Stimulated activated CD4-positive, alpha-beta T cell treated with anti-CD3 and anti-CD28 coated beads, Interleukin-1b, Interleukin-23, amount 100 ng/mL, for 48 hours (primary cell): ENCODE results near the gene TRPC5OS.

ENCODE experiments used
- DNase-seq: peaks from one replicate; pipeline ENCODE4 v3.0.0-alpha.2; 2020

The TRPC5OS gene

DNA sequence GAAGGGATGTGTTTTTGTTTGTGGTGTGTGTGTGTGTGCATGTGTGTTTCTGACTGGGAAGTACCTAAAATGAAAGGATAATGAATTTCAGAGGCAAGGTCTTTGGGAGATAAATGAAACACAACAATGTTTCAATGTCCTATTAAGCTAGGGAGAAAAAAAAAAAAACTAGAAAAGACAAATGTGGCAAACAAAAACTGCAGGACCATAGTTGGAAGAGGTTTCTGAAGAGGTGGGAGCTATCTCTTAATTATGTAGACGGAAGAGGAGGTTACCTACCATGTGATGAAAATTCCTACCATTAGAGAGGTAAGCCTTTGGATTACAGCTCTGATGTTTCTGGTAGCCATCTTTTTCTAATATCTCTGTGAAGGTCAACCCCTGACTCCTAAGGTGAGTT is at the start of gene TRPC5OS:
TRPC5OS (plus strand) TSS at position 301 of the 400 bp plus-strand sequence. CDS start 25,669 bp downstream, outside the sequence.
- no peak for DNase-seq

DNA sequence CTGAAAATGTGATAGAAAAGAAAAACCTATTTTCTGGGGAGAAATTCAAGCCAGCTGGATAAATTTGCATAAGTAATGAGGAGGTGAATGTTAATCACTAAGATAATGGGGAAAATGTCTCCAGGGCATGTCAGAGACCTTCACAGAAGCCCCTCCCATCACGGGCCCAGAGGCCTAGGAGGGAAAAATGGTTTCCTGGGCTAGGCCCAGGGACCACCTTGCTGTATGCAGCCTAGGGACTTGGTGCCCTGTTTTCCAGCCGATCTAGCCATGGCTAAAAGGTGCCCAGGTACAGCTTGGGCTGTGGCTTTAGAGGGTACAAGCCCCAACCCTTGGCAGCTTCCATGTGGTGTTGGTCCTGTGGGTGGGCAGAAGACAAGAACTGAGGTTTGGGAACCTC is 46.6 kb upstream of the TRPC5OS start:
- DNase-seq, result no peak

DNA sequence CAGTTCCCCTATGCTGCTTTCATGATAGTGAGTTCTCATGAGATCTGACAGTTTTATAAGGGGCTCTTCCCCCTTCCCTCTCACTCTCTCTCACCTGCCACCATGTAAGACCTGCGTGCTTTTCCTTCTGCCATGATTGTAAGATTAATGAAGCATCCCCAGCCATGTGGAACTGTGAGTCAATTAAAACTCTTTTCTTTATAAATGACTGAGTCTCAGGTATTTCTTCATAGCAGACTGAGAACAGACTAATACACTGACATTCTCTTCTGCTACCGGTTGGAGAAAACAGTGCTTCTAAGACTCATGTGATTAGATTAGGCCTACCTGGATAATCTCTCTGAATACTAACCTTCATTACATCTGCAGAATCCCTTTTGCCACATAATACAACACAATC is 45.4 kb upstream of the TRPC5OS start:
- no peak for DNase-seq

DNA sequence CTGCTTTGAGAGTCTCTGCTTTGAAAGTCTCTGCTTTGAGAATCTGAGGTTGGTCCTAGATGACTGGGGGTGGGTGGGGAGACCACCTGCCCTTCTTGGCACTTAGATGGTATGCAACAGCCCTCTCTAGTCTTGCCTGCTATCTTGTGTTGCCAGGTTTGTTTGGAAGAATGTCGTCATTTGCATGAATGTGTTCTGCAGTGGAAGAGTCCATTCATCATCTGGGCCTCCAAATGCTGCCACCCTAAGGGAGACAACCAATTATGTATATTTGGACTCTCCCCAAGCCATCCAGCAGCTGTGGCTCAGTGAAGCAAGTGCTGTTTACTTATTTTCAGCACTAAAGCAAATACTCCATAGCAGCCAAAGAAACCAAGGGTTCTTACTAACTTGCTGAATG is 44.6 kb upstream of the TRPC5OS start:
- no peak for DNase-seq

DNA sequence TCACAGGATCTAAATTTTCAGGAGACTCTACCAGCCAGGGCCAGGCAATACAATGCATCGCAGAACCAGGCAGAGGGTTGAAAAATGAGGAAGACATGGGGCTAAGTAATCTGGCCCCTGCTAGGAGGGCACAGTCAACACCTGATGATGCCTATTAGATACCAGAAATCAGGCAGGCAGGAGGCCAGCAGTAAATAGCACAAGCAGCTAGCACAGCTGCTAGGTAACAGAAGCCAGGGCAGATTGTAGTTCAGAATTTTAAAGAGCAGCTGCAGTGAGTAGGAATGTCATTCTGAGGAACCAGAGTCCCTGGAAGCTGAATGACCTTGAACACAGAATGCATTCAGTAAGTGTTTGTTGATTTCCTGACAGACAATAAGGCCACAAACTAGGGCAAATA is 38.8 kb upstream of the TRPC5OS start:
- DNase-seq, result no peak

DNA sequence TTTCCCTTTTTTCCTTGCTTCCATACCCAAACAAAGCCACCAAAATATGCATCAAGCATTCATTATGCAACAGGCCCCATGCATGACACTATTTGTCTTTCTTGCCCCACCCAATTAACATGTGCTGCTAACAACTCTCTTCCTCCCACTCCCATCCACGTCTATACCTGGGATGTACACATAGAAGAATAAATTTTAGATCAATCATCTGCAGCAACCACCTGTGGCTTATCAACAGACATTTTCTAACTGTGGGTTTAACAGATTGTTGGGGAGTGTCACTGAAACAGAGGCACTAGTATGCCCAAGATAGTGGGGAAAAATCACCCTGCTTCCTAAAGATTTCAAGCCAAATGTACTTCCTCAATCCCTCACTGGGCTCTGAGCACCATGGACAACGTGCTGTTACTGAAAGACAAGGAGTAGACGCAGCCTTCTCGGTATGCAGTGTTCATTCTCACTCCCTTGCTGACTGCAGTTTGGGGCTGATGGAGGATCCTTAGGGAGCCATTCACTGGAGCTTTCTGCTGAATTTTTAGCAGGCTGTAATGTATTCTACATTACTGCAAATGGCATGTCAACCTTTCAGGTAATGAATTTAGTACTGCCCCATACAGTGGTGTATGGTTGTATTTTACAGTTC is 28.4 kb upstream of the TRPC5OS start:
- no peak for DNase-seq

DNA sequence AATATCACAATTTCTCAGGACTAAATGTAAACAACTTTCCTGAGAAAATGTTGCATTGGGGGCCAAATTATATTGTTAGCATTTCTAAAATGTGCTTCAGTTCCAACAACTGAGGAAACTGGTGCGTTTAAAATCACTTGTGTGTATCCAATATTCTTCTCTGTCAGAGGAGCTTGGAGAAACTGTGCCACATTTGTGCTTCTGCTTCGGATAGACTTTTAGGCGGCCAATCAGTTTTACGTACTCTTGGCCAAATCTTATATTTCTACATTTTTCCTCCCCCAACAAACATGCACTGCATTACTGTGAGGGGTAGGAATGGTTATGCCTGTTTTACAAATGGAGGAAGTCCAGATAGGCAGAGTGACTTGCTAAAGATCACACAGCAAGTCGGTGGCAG is 27.4 kb upstream of the TRPC5OS start:
- DNase-seq, result no peak

DNA sequence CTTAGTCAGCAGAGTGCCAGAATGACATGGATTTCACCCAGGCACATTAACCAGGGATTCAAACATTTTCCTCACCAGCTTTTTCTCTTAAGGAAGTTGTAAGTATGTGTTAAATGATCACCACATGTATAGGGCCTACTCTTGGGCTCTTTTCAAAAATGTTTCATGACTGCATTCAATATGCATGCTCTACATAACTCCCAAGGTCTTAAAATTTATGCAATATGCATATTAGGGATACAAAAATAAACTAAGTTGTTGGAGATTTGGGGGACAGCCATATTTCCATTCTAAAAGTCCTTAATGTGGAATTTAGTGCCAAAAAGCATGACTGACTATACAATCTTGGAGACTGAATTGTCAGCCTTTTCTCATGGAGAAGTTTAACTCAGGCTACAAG is 25.0 kb upstream of the TRPC5OS start:
- DNase-seq, result no peak

DNA sequence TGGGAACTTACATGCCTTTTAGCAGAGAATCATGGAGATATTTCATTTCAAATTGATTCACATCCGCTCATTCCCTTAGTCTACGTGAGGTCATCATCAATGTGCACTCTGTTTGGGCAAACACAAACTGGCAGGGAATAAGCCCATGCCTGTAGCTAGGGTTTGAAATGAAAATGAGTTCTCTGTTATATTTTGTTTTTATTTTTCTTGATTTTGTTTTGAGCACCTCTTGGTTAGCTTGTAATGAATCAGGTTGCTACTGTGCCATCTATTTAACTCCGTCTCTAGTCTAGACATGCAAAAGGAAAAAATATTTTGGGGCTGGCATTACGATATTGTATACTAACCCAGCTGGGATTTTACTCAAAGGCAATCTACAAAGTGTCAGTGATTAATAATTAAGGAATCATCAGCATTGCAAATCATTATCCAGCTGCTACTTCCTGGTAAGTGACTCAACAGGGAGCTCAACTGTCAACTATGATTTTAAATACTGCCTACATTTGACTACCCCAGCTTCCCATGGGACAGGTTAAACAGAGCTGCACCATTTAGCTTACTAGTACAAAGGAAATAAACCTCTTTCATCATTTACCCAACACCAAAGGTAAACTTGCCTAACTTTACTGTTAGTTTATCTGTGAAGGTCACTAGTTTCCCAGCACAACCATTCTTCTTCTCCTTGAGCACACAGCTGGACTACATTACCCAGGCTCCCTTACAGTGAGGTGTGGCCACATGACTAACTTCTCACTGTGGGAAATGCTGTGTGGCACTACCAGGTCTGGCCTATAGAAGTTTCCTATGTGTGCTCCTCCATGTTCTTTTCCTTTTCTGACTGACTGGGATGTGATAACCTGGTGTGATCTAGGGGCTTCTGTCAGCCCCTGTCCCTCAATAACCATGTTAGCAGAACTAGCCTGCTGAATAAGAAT is 21.2 kb upstream of the TRPC5OS start:
- no peak for DNase-seq

DNA sequence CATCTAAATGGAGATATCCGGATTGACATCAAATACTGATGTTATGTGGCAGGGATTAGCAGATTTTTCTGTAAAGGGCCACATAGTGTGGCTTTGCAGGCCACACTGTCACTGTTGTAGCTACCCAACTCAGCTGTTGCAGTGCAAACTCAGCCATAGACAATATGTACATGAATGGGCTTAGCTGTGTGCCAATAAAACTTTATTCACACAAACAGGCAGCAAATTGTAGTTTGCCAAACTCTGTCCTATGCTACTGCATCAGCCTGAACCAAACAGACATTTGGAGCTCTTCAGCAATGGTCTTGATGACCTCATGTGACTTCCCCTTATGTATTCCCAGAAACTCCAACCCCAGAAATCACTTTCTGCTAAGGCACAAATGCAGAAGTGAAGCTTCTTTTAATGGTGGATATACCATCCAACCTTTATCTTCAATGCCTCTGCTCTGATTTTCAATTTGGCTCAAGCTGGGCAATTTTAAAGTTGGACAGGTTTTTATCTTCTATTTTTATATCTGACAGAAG is 18.4 kb upstream of the TRPC5OS start:
- no peak for DNase-seq

DNA sequence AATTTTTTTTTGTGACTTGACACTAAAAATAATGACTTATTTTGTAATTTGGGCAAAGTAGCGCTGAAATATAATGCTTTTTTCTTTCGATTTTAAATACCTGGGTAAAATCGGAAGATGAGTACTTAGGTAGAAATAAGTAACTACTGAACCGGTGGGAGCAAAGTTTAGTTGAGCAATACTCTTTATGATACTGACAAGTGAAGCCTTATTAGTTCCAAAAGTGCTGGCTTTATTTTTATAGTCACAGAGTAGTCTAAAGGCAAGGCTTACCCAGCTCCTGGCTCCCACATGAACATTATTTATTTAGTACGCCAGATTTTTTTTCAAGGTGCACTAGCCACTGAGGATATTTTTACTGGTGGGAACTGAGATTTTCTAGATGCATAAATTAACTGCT is 14.4 kb upstream of the TRPC5OS start:
- no peak for DNase-seq

DNA sequence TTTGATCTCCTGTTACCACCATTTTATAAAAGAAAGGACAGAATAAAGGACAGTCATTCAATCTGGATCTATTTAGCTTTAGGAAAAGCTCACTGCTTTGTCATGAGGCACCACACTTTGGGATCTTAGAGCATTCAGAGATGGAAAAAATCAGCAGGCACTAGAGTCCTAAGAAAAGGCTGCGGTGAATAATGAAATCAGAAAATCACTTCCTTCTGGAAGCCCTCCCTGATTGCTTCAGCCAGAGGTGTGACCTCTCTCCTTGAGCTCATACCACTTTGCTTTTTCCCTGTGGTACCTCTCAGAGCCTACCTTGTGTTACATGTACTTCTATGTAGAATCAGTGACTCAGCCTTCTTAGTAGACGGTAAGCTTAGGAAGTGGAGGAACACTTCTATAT is 8.7 kb upstream of the TRPC5OS start:
- DNase-seq, result no peak

DNA sequence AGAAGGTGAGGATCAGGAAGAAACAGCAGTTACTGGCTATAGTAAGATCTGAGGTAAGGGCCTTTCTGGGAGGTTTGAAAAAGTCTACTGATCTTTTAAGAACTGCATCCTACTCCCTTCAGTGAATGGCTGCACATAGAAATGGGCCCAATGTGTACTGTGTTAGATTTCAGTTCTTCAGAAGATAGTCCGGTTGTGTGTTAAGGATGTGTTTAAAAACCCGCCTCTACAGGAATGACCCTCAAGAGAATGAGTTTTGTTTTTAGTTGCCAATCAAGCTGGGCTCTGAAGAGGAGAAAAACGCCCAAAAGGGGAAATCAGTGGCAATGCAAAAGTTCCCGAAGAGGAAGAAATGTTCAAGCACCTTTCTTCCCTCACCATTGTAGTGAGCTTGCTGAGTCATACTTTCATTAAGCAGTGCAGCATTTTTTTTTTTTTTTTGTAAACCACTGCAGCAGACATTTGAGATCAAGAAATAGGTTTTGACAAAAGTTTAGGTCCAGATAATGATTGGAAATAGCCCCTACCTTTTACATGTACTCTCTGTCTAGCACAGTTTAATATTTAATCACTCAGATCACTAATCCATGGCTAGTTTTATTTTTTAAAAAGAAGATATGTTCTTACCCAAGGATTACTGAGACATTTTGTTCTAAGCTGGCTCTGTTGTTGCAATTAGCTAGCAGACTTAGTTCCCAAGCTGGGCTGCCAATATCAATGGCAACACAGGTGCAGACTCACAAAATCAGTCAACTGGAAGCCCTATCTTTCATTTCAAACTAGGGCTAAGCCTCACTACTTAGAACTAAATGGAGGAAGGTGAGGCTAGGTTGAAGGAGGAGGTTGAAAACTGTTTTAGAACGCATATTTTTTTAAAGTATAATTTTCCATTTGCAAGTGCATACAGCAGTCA is 7.0 kb upstream of the TRPC5OS start:
- no peak for DNase-seq

DNA sequence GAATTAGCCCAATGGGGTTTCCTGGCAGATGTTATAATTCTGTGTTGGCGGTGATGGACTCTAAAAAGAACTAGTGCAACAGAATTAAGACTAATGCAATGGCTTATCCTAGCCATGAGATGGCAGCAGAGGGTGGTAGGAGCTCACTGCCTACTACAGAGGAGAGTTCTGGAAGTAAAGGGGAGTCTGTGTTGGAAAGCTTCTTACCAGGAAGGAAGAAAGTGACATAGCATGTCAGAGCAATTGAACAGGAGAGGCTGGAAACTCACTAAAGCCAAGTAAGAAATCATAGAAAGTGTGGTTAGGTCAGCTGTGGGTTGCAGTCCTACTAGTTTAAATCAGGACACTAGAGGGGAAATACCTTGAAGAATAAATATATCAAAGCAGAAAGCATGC is 6.3 kb upstream of the TRPC5OS start:
- DNase-seq, result peak; percentile 2

DNA sequence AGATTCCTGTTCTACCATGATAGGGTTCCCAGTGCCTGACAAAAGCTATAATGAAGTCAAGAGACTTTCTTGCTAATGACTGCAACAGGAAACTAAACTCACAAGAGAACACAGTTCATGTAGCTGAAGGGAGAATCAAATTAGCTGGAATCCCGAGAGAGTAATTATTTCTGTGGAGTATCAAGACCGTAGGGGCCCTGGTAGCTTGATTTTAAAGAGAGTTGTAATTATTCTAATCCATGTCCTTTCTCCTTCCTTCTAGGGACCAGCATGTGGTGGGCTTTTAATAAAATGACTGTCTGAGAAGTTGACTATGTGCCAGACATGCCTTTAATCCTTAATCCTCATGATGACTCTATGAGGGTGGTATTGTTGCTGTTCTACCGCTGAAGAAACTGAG is 1.7 kb upstream of the TRPC5OS start:
- DNase-seq, result no peak

DNA sequence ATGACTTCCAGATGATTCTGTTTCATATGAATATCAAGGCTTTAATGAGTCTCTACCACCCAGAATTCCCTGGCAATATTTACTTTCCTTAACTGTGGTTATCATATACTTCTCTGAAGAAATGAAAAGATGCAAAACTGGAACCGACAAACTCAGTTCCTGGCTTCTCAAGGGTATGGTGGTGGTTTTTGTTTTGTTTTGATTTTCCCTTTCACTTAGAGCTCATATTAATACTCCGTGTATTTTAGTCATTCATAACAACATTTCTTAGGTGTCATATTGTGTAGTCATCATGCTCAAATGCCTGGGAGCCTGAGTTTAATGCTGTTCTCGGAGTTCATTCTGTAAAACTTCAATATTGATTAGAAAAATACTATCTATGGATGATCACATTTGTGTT is 665 bp downstream of the TRPC5OS start:
- no peak for DNase-seq

DNA sequence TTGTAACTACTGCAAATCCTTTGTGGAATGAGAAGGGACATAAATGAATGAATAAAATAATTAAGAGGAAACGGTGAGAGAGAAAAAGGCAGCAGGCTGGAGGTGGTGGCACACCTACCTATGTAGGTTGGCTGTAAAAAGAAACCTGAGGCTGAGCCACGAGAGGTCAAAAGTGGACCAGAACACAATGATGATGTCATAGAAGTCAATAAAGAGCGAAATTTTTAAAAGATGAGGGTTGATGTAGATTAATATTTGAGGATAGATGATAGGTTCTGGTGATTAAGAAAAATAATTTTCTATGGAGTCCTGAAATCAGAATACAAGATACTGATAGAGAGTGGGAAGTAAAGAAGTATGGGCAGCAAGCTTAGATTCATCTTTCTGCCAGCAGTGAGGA is 1.7 kb downstream of the TRPC5OS start:
- DNase-seq, result no peak

DNA sequence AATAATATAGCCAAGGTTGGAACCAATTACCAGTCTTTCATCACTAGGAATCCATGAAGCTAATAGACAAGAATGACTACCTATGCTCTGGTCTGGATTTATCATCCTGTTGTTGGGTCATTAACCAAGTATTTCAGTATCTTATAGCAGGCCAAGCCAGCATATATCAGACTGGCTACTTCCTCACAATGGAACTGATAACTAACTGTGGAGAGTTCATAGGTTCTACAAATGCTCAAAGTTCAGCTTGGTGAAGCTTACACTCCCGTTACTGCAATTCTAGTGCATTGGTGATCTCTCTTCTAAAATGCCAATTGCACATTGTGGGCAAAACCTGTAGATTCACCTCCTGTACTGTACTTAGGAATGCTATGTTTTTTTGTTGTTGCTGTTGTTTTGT is 4.8 kb downstream of the TRPC5OS start:
- no peak for DNase-seq

DNA sequence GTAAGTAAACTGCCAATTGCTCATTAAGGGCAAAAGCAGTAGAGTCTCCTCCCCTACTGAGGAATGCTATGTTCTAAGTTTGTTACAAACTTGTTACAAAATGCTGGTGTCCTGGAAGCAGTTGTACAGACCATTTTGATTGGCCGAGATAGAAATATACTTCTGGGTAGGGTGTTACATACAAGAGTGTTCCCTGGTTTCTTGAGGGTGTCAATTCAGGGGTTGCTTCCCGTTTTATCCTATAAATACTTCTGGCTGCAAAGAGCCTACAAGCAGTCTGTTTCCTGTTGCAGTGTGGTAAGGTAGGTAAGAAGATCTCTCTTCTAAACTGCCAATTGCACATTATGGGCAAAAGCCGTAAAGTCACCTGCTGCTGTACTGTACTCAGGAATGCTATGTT is 5.7 kb downstream of the TRPC5OS start:
- DNase-seq, result no peak

DNA sequence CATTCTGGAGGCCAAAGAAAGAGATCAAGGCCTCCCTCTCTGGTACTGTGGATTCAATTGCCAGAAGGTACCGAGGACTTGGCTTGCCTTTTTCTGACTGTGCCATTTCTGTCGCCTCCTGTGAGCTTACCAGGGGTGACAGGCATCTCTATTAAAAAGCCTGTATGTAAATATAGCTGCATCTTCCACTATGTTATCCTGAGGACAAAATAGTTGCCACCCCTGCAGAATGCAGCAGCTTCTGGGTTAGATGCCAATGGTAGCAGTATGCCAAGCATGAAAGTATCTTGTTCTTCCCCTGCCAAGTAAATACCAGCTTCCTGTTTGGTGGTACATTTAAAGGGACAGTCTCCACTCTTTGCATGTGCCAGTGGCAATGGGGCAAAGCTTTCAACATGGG is 10.7 kb downstream of the TRPC5OS start:
- DNase-seq, result no peak

DNA sequence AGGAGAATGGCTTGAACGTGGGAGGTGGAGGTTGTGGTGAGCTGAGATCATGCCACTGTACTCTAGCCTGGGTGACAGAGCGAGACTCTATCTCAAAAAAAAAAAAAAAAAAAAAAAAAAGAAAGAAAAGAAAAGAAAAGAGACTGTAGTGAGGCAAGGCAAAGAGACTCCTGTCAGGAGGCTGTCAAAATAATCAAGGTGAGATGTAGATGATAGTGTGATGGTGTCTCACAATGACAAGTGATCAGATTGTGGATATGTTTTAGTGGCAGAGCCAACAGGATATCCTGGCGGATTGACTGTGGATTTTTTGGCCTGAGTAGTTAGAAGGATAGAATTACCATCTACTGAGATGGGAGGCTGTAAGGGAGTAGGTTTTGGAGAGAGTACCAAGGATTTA is 12.6 kb downstream of the TRPC5OS start:
- DNase-seq, result no peak

DNA sequence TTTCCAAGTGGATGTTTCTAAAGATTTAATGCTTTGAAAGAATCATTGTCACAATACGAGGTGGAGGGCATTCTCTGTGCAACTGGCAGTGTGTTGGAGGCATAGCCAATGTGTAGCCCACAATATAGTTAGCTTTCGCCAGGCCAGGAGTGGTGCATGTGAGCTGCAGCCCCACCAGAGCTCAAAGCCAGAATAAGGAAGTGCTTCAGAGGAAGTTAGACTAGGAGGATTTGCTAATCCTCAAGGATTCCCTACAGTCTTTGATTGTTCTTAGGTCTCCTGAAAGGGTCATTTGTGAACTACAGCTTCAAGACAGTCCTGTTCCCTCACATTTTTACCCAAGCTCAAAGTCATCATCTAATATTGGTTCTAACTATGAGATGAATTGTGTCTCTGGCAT is 16.4 kb downstream of the TRPC5OS start:
- no peak for DNase-seq

DNA sequence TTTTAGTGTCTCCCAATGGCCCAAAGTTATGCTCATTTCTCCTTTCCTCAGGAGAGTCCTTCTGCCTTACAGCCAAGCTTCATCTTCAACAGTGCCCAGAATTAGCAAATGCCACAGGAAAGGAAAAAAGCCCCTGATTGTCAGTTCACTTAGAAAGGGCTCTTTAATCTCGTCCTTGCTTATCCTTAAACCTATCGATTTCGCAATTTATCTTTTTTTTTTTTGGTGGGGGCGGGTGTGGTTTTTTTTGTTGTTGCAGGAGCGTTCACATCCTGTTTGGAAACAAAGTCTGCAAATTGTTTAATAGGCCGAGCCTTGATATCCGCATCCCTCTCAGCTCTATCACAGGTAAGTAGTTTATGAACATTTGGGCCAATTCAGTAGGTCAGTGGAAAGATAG is 20.2 kb downstream of the TRPC5OS start:
- DNase-seq, result no peak
